Right lobe of liver (tissue), 4 donors: ENCODE measurements around the gene FAM13A.
A peak's percentile ranks its signal among the peaks of the same experiment; 100 is the strongest.

Source experiments
- POLR2A ChIP-seq: fragments of 450-650 bp; IDR thresholded peaks from one replicate; pipeline ENCODE4 v1.6.1; 2017; ENCODE audit warnings: antibody characterized with exemption, mild to moderate bottlenecking
- TF ChIP-seq, protein P1 (sequence below), 4 donors: fragments of 200-600 bp in 3 of 4; fragments of 450-650 bp in 1 of 4; IDR thresholded peaks; one replicate each; pipeline versions ENCODE4 v1.5.1 to v1.8.0; 2016 to 2022; ENCODE audit warnings: antibody characterized with exemption in 4 of 4, mild to moderate bottlenecking in 2 of 4
- donor health status: DM: no; HTN: no; CAD: no.
- donor health status: DM: no; HTN: no; CAD: no.
- donor health status: DM: no; HTN: yes; CAD: no.

- TF ChIP-seq, protein P1, sequence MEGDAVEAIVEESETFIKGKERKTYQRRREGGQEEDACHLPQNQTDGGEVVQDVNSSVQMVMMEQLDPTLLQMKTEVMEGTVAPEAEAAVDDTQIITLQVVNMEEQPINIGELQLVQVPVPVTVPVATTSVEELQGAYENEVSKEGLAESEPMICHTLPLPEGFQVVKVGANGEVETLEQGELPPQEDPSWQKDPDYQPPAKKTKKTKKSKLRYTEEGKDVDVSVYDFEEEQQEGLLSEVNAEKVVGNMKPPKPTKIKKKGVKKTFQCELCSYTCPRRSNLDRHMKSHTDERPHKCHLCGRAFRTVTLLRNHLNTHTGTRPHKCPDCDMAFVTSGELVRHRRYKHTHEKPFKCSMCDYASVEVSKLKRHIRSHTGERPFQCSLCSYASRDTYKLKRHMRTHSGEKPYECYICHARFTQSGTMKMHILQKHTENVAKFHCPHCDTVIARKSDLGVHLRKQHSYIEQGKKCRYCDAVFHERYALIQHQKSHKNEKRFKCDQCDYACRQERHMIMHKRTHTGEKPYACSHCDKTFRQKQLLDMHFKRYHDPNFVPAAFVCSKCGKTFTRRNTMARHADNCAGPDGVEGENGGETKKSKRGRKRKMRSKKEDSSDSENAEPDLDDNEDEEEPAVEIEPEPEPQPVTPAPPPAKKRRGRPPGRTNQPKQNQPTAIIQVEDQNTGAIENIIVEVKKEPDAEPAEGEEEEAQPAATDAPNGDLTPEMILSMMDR (IDR thresholded peaks at IDR 0.05) = no peak
- peak; percentile 21 for TF ChIP-seq POLR2A
Measured at GRCh38 chr4:88697588-88698329, 359.2 kb downstream of the FAM13A start, which contains the start of gene NAP1L5.
